SH-SY5Y (cell line): ENCODE data around the gene C2orf68.

Experiments
- GATA2 ChIP-seq: IDR thresholded peaks from 2 replicates; pipeline ENCODE4 v1.6.1; 2011; ENCODE audit warnings: mild to moderate bottlenecking, low read depth, low read length
- GATA3 ChIP-seq: IDR thresholded peaks from 2 replicates; pipeline ENCODE4 v1.6.1; 2011; ENCODE audit warnings: low read depth, mild to moderate bottlenecking, low read length, moderate library complexity

Gene C2orf68, protein sequence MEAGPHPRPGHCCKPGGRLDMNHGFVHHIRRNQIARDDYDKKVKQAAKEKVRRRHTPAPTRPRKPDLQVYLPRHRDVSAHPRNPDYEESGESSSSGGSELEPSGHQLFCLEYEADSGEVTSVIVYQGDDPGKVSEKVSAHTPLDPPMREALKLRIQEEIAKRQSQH

DNA sequence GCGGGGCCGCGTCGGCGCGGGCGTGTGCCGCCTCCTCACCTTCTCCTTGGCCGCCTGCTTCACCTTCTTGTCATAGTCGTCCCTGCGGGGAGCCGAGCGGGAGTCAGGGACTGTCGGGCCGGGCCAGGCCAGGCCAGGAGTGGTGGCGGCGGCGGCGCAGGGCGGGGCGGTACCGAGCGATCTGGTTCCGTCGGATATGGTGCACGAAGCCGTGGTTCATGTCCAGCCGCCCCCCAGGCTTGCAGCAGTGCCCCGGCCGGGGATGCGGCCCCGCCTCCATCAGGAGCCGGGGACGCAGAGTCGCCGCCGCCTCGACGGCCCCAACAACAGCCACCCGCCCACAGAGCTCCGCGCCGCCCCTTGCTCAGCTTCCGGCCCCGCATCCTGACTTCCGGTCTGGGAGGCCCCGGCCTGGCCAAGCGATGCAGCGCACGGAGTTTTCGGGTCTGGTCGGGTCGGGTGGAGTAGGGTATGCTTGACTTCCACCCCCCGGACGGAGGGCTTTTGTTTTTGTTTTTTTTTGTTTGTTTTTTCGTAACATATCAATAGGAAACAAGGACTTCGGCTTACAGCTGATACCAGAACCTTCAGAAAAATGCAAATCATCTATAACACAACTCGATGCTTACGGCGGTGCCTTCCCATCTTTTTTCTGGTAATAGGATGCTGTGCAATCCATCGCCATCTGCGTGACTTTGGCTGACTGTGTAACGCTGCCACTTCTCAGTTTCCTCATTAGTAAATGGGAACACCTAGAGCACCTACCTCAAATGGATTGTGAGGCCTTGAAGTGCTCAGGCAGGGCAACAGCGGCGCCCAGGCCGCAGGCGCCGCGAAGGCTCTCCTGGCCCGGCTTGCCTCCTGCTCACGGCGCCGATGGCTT lies at the start of gene C2orf68:
C2orf68 (minus strand) TSS at position 362 of the 883 bp plus-strand sequence; CDS start at position 280, 82 bp downstream.
- TF ChIP-seq GATA3 (no peak), GATA2 (no peak)

DNA sequence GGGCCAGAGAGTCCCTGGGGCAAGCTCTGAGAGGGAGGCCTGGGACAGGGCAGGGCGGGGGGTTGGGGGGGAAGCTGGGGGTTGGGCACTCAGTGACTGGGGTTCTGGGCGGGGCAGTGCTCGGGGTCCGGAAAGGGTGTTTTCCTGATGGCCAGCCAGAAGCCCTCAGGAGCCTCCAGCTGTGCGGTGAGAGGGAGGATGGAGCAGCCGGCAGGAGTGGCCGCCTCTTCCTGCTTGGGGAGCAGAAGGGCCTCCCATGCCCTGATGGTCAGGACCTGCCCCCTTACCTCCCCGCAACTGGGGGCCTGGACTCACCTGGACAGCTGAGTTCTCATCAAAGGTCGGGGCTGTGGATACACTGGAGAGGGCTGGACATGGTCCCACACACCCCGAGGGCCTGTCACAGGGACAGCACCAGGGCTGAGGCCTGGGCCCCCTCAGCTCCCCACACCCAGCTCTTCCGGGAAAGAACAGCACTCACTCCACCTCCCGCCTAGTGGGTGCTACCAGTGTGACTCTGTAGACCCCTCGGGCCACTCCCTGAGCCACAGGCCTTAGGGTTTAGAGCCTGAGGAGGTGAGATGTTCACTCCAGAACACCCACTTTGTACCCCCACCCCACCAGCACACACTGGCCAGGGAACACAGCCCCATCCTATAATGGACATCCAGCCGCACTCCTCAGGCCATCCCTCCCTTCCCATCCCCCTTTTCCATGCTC lies 49.4 kb upstream of the C2orf68 start:
- no peak for TF ChIP-seq GATA3
- no peak for TF ChIP-seq GATA2

- no peak for TF ChIP-seq GATA2
- TF ChIP-seq GATA3: no peak
Measured at GRCh38 chr2:85660725-85661124, 48.9 kb upstream of the C2orf68 start.

- TF ChIP-seq GATA3 (no peak), GATA2 (no peak)
Measured at GRCh38 chr2:85659324-85659981, 47.6 kb upstream of the C2orf68 start.

GRCh38 chr2:85656468-85656867 lies 44.6 kb upstream of the C2orf68 start:
- no peak for TF ChIP-seq GATA2
- no peak for TF ChIP-seq GATA3

GRCh38 chr2:85655961-85656417 lies 44.1 kb upstream of the C2orf68 start:
- TF ChIP-seq GATA3 (no peak), GATA2 (no peak)

DNA sequence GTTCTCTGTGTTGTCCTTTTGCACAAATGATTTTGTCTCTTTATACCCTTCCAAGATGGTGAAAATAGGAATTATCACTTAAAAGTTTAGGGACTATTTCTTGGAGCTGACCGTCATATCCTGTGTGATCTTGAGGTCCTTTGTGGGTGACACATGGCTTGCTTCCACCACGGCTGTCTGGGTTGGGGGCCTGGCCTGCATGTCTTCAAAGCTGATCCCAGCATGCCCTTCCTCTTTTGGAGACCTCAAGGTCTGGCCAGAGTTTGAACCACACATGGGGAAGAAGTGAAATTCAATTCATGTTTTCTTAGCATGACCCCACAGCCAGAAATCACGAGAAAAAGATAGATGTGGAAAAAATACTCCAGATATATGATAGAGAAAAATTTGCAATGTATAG lies 42.1 kb upstream of the C2orf68 start:
- TF ChIP-seq GATA3: no peak
- TF ChIP-seq GATA2: no peak

GRCh38 chr2:85652056-85652455 lies 40.2 kb upstream of the C2orf68 start:
- TF ChIP-seq GATA3 (no peak), GATA2 (no peak)

GRCh38 chr2:85651097-85651496 lies 39.2 kb upstream of the C2orf68 start:
- TF ChIP-seq GATA2: no peak
- no peak for TF ChIP-seq GATA3

DNA sequence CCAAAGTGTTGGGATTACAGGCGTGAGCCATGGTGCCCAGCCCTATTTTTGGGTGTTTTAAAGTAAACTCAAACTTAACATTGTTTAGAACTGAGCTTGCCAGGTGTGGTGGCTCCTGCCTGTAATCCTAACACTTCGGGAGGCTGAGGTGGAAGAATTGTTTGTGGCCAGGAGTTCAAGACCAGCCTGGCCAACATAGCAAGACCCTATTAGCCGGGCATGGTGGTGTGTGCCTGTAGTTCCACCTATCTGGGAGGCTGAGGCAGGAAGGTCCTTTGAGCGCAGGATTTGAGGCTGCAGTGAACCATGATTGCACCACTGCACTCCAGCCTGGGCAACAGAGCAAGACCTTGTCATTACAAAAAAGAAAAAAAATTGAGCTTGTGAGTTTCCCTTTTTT lies 38.6 kb upstream of the C2orf68 start:
- TF ChIP-seq GATA2 (no peak), GATA3 (no peak)

DNA sequence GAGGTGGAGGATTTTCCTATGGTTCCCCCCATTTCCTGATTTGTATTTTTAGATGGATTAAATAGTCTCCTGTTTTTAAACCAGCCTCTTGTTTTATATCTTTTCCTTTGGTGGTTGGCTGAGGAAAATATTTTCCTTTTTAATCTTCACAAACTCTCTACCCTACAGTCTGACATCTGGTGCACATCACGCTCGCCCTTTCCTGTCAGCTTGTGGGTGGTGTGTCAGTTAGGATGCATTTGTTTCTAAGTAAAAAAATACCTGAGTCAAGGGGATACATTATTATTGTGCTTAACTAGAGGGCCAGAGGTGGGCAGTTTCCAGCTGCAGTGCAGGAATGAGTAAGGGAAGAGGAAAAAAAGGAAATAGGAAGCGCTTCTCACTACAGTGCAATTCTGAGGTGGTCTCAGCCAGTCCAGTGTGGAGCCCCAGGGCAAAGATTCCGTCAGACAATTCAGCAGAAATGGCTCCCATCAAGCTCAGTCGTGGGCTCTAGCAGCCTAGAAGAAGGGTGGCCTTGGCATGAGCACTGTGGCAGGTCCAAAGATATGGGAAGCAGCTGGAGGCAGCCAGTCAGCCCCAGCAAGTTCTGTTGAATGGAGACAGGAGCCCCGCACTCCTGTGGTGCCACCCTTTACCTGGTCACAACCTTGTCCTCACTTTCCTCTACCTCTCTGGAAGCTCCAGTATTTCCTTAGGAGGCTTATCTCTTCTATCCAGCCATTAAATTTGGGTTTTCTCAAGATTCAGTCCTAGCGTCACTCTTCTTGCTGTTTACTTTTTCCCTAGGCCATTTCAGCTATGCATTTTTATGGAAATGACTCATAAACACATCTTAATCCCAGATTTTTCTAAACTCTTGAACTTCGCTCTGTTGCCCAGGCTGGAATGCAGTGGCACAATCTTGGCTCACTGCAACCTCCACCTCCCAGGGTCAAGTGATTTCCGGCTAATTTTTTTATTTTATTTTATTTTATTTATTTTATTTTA lies 37.6 kb upstream of the C2orf68 start:
- no peak for TF ChIP-seq GATA3
- no peak for TF ChIP-seq GATA2

GRCh38 chr2:85648619-85649018 lies 36.8 kb upstream of the C2orf68 start:
- no peak for TF ChIP-seq GATA2
- TF ChIP-seq GATA3: no peak
